IMR-90 (cell line): Measurements from ENCODE around the gene CREB5. TPM values are rescaled to one million over a fixed set of nuclear protein-coding genes. Genes with fewer than 3 reads are reported as not detected.

Source experiments
- ATAC-seq: fragments of 200-7000 bp; cut with Tn5 transposase; 2 replicates; pipeline ENCODE4 v1.9.1; 2020; ENCODE audit warnings: low read depth, mild to moderate bottlenecking, moderate library complexity
- BruUV-seq: library from RNA; stranded (reverse); fragments of 400-500 nt; replicated peaks from 2 replicates; lab custom pipeline; 2021; lab: Mats Ljungman, UMichigan
- CTCF ChIA-PET: fragments of 300-600 bp; formaldehyde crosslinking; extraction: SDS; loops from one replicate; lab custom pipeline; 2021; ENCODE audit warnings: antibody characterized with exemption; lab: Yijun Ruan, JAX
- POLR2A ChIA-PET: fragments of 300-600 bp; sonication (Branson Sonifier 250); formaldehyde crosslinking; loops from one replicate; lab custom pipeline; 2022; ENCODE audit warnings: antibody characterized with exemption; ENCODE audit not compliant: unreplicated experiment; lab: Charles Lee
- DNase-seq: peaks from one replicate; pipeline ENCODE4 v3.0.0; 2013
- H2AFZ ChIP-seq: replicated peaks from 2 replicates; pipeline ENCODE3; 2013; ENCODE audit warnings: low read length, mild to moderate bottlenecking; ENCODE audit not compliant: poor library complexity
- H2AK5ac ChIP-seq: 2 replicates; pipeline ENCODE4 v1.6.1; 2013; ENCODE audit warnings: low read depth, low read length, inconsistent platforms
- H2AK9ac ChIP-seq: replicated peaks from 2 replicates; pipeline ENCODE3; 2013; ENCODE audit warnings: mild to moderate bottlenecking, low read depth, low read length, moderate library complexity; ENCODE audit not compliant: poor library complexity
- H2BK120ac ChIP-seq: 2 replicates; pipeline ENCODE4 v1.6.1; 2013; ENCODE audit warnings: low read depth, low read length, inconsistent platforms
- H2BK15ac ChIP-seq: 3 replicates; pipeline ENCODE4 v1.6.1; 2013; ENCODE audit warnings: low read depth, low read length, inconsistent platforms
- H2BK20ac ChIP-seq: 2 replicates; pipeline ENCODE4 v1.6.1; 2013; ENCODE audit warnings: low read depth, mild to moderate bottlenecking, inconsistent platforms, low read length, moderate library complexity
- H2BK5ac ChIP-seq: 2 replicates; pipeline ENCODE4 v1.6.1; 2013; ENCODE audit warnings: mild to moderate bottlenecking, low read depth, low read length, inconsistent platforms; ENCODE audit not compliant: poor library complexity, severe bottlenecking
- H3K14ac ChIP-seq: replicated peaks from 2 replicates; pipeline ENCODE4 v1.6.1; 2013; ENCODE audit warnings: low read depth, low read length, inconsistent platforms
- H3K18ac ChIP-seq: 2 replicates; pipeline ENCODE4 v1.6.1; 2013; ENCODE audit warnings: low read depth, low read length, control low read depth
- H3K23ac ChIP-seq: 2 replicates; pipeline ENCODE4 v1.6.1; 2013; ENCODE audit warnings: low read depth, low read length, inconsistent platforms
- H3K27ac ChIP-seq: 2 replicates; pipeline ENCODE4 v1.5.1; 2013; ENCODE audit warnings: mild to moderate bottlenecking, control low read depth, low read length; ENCODE audit not compliant: insufficient read depth
- H3K27me3 ChIP-seq: 2 replicates; pipeline ENCODE4 v1.6.1; 2013; ENCODE audit warnings: low read length; ENCODE audit not compliant: control insufficient read depth, insufficient read depth
- H3K36me3 ChIP-seq: 2 replicates; pipeline ENCODE4 v1.6.1; 2013; ENCODE audit warnings: low read length, mixed read lengths; ENCODE audit not compliant: control insufficient read depth, insufficient read depth
- H3K4ac ChIP-seq: 2 replicates; pipeline ENCODE4 v1.6.1; 2013; ENCODE audit warnings: low read depth, low read length, inconsistent platforms
- H3K4me1 ChIP-seq: 2 replicates; pipeline ENCODE4 v1.6.1; 2013; ENCODE audit warnings: low read length, mixed read lengths; ENCODE audit not compliant: control insufficient read depth, insufficient read depth
- H3K4me2 ChIP-seq: 2 replicates; pipeline ENCODE4 v1.6.1; 2013; ENCODE audit warnings: low read depth, mild to moderate bottlenecking, control low read depth, low read length, moderate library complexity
- H3K4me3 ChIP-seq: 2 replicates; pipeline ENCODE4 v1.5.1; 2013; ENCODE audit warnings: low read depth, mild to moderate bottlenecking, control low read depth, low read length, moderate library complexity; ENCODE audit not compliant: insufficient read depth
- H3K56ac ChIP-seq: 2 replicates; pipeline ENCODE4 v1.6.1; 2013; ENCODE audit warnings: low read length, inconsistent platforms; ENCODE audit not compliant: insufficient read depth; ENCODE audit errors: extremely low read depth
- H3K79me1 ChIP-seq, 2 experiments: 2 replicates each; pipeline ENCODE4 v1.6.1; 2013; ENCODE audit warnings: low read length in 2 of 2, inconsistent platforms in 1 of 2, low read depth in 1 of 2
- H3K9ac ChIP-seq: 2 replicates; pipeline ENCODE4 v1.6.1; 2013; ENCODE audit warnings: low read depth, low read length, control low read depth
- H3K9me1 ChIP-seq: 2 replicates; pipeline ENCODE4 v1.6.1; 2013; ENCODE audit warnings: low read length, inconsistent platforms; ENCODE audit not compliant: insufficient read depth
- H3K9me3 ChIP-seq: 2 replicates; pipeline ENCODE4 v1.6.1; 2013; ENCODE audit warnings: low read length; ENCODE audit not compliant: control insufficient read depth, insufficient read depth
- H4K20me1 ChIP-seq: 2 replicates; pipeline ENCODE4 v1.6.1; 2013; ENCODE audit warnings: low read length, inconsistent platforms; ENCODE audit not compliant: insufficient read depth
- H4K5ac ChIP-seq: 2 replicates; pipeline ENCODE4 v1.6.1; 2013; ENCODE audit warnings: mild to moderate bottlenecking, low read depth, low read length, control low read depth
- H4K8ac ChIP-seq, 2 experiments: 2 replicates each; pipeline ENCODE4 v1.6.1; 2013; ENCODE audit warnings: low read depth in 2 of 2, low read length in 2 of 2, control low read depth in 1 of 2, inconsistent platforms in 1 of 2
- H4K91ac ChIP-seq: 2 replicates; pipeline ENCODE4 v1.6.1; 2013; ENCODE audit warnings: low read depth, low read length, inconsistent platforms; ENCODE audit not compliant: insufficient read depth
- CEBPB ChIP-seq: IDR thresholded peaks from 2 replicates; pipeline ENCODE4 v1.6.1; 2012; ENCODE audit warnings: low read depth, low read length, improper control_type of control experiment
- CHD1 ChIP-seq: IDR thresholded peaks from 2 replicates; pipeline ENCODE4 v1.6.1; 2012; ENCODE audit warnings: low read depth, low read length, improper control_type of control experiment
- CTCF ChIP-seq: conservative IDR thresholded peaks from 2 replicates; pipeline ENCODE4 v1.5.1; 2012; ENCODE audit warnings: mild to moderate bottlenecking, low read depth, low read length, improper control_type of control experiment
- FOS ChIP-seq: fragments of 150-350 bp; IDR thresholded peaks from 2 replicates; pipeline ENCODE4 v1.6.1; 2016; ENCODE audit warnings: low read depth, low read length
- MAZ ChIP-seq: IDR thresholded peaks from 2 replicates; pipeline ENCODE4 v1.6.1; 2012; ENCODE audit warnings: low read depth, mild to moderate bottlenecking, low read length, improper control_type of control experiment, moderate library complexity, borderline replicate concordance
- NFE2L2 ChIP-seq: fragments of 150-350 bp; IDR thresholded peaks from 2 replicates; pipeline ENCODE4 v1.6.1; 2016; ENCODE audit warnings: low read depth, mild to moderate bottlenecking, low read length
- POLR2A ChIP-seq: IDR thresholded peaks from 2 replicates; pipeline ENCODE4 v1.6.1; 2012; ENCODE audit warnings: mild to moderate bottlenecking, low read depth, low read length
- USF2 ChIP-seq: fragments of 150-350 bp; IDR thresholded peaks from 2 replicates; pipeline ENCODE4 v1.6.1; 2017; ENCODE audit warnings: mild to moderate bottlenecking, antibody characterized with exemption, low read length, low read depth
- WGBS, 2 experiments: methylation state at CpG; one replicate each; pipeline versions ENCODE4 v1.1.5 to v1.1.7; 2013; ENCODE audit warnings: missing lambda C conversion rate in 2 of 2; ENCODE audit not compliant: insufficient read length in 1 of 2; ENCODE audit errors: extremely low coverage in 2 of 2; 5-methylcytosine and 5-hydroxymethylcytosine counted together
- dilution Hi-C: fragments of 300-500 bp; cut with HindIII; formaldehyde crosslinking; loops from one replicate; pipeline ENCODE4 v1.14.3; 2018; ENCODE audit warnings: low sequenced_read_pairs; ENCODE audit not compliant: unreplicated experiment
- in situ Hi-C: fragments of 300-500 bp; cut with MboI; formaldehyde crosslinking; loops from 3 replicates; pipeline ENCODE4 v1.14.3; 2019; ENCODE audit warnings: low sequenced_read_pairs, inconsistent platforms, mixed read lengths
- intact Hi-C: fragments of 100-400 bp; cut with micrococcal nuclease; formaldehyde crosslinking; loops from 2 replicates; pipeline ENCODE4 v1.10.0; 2022
- polyA plus RNA-seq, 3 experiments: library from polyadenylated mRNA; depleted of rRNA; stranded (reverse); fragments of >200 nt; gene quantifications; 2 replicates each; pipeline ENCODE4 v1.2.3, GENCODE V29; 2012; ENCODE audit warnings: low replicate concordance in 1 of 3
- total RNA-seq: library from RNA; depleted of rRNA; stranded (reverse); fragments of >200 nt; gene quantifications from 2 replicates; pipeline ENCODE4 v1.2.3, GENCODE V29; 2012

Gene CREB5
- total and polyA plus RNA-seq, 2 of the 4 experiments (the other 2 are of a cell fraction): 7.3 to 13.1 TPM

DNA sequence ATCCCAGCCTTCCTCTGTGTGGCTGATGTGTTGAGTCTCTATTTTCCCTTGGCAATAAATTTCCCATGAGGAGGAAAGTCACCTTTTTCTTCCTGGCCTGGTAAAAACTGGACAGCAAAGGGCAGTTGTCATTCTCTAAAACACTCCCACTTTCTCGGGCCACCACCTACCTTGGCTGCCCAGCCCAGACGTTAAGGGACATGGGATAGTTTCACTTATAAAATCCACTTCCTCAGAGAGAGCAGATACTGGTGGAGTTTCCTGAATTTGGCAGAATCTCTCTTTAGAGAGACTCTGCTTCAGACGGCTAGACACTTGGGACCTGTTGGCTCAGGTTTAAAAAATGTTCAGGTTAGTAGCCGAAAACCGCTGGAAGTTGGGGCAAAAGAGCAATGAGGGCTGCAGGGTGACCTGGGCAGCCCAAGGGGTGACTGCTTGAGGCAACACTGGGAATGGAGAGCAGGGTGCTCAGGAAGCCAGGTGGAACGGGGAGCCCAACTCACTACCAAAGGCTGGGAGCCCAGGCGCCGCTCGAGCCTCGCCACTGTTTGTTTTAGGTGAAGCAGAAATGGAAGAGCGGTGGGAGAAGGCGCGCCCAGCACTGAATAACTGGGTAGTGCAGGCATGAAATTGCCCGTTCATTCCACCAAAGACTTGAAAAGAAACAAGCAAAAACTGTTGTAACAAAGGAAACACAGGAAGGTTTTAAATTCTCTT, 359.7 kb downstream of the CREB5 start:
- Histone ChIP-seq H3K9ac (no peak overlapping the region), H3K4ac (no peak overlapping the region), H2BK15ac (no peak overlapping the region), H3K79me1 (no peaks in the 10 kb centered on the region), H3K4me1 (peaks cover 5% of the 10 kb centered on the region; the same call in 1 of the 2 replicates), H3K9me3 (no peaks in the 10 kb centered on the region), H4K20me1 (no peaks in the 10 kb centered on the region), H3K18ac (no peak overlapping the region), H3K4me3 (no peak overlapping the region), H2BK20ac (no peak overlapping the region), H3K36me3 (no peaks in the 10 kb centered on the region), H3K9me1 (no peaks in the 10 kb centered on the region), H4K5ac (no peak overlapping the region), H4K8ac (no peak overlapping the region), H3K4me2 (no peak overlapping the region), H3K27ac (no peak overlapping the region), H3K14ac (no peak overlapping the region), H2BK120ac (no peak overlapping the region), H2AK9ac (no peak overlapping the region), H2BK5ac (no peak overlapping the region), H3K23ac (no peak overlapping the region), H2AK5ac (no peak overlapping the region), H3K56ac (no peak overlapping the region), H4K91ac (no peak overlapping the region), H3K27me3 (no peaks in the 10 kb centered on the region), H2AFZ (no peak overlapping the region)
- ATAC-seq (no peak), DNase-seq (no peak)
- in situ Hi-C loops: no loop called here
- TF ChIP-seq USF2: no peak
- no peak for TF ChIP-seq CHD1
- no peak for TF ChIP-seq CEBPB
- TF ChIP-seq FOS: no peak
- TF ChIP-seq NFE2L2: no peak
- TF ChIP-seq MAZ: no peak
- TF ChIP-seq CTCF: no peak
- no peak for TF ChIP-seq POLR2A
- no TSS peak for BruUV-seq
- ChIA-PET CTCF (interaction anchor here (0.9 kb wide), 1 partner anchor 18 kb away, joined by 4 read pairs; no protein-coding TSS in a partner anchor), POLR2A (no interaction called here)
- dilution Hi-C loops: no loop called here
- WGBS, 2 experiments: 100% methylated on average over 5 of the region's 14 CpGs; no CpG with 5 or more reads in 1 of the 2 experiments
- intact Hi-C loops: no loop called here
